Astrocyte of the cerebellum (primary cell): ENCODE data around the gene DPYD.
A peak's percentile ranks its signal among the peaks of the same experiment; 100 is the strongest.

Experiments
- DNase-seq: peaks from one replicate; pipeline ENCODE4 v3.0.0-alpha.2; 2011; ENCODE audit warnings: low read depth
- H3K4me3 ChIP-seq: 2 replicates; pipeline ENCODE4 v1.5.1; 2011; ENCODE audit warnings: mild to moderate bottlenecking, low read depth, low read length, moderate library complexity
- CTCF ChIP-seq: IDR thresholded peaks from 2 replicates; pipeline ENCODE4 v1.5.1; 2012; ENCODE audit warnings: low read length, low read depth, moderate library complexity, mild to moderate bottlenecking; ENCODE audit errors: missing control alignments
- in situ Hi-C: cut with HindIII; loops from 2 replicates; pipeline ENCODE4 v1.10.0; 2017; ENCODE audit warnings: low sequenced_read_pairs

Gene DPYD

GRCh38 chr1:97833881-97834280 is 87.0 kb downstream of the DPYD start:
- TF ChIP-seq CTCF: no peak
- in situ Hi-C loops: no loop called here
- no peak for DNase-seq
- H3K4me3 ChIP-seq: no peak overlapping the region

GRCh38 chr1:97832481-97832880 is 88.4 kb downstream of the DPYD start:
- DNase-seq: peak; percentile 67
- TF ChIP-seq CTCF: no peak
- no peak overlapping the region for H3K4me3 ChIP-seq
- in situ Hi-C loops: no loop called here

GRCh38 chr1:97827887-97828286 is 92.9 kb downstream of the DPYD start:
- no peak overlapping the region for H3K4me3 ChIP-seq
- in situ Hi-C loops: no loop called here
- no peak for DNase-seq
- TF ChIP-seq CTCF: no peak

- no peak for DNase-seq
- TF ChIP-seq CTCF: no peak
- in situ Hi-C loops: no loop called here
Observed at GRCh38 chr1:97826820-97827219, 94.0 kb downstream of the DPYD start.

GRCh38 chr1:97824624-97825023 is 96.2 kb downstream of the DPYD start:
- no peak overlapping the region for H3K4me3 ChIP-seq
- no peak for DNase-seq
- in situ Hi-C loops: no loop called here
- TF ChIP-seq CTCF: no peak

More at GRCh38 chr1:97826820-97827219, 94.0 kb downstream of the DPYD start:
- H3K4me3 ChIP-seq: no peak overlapping the region

GRCh38 chr1:97824200-97824599 is 96.6 kb downstream of the DPYD start:
- DNase-seq: no peak
- H3K4me3 ChIP-seq: no peak overlapping the region
- in situ Hi-C loops: no loop called here
- no peak for TF ChIP-seq CTCF
